Esophagus squamous epithelium (tissue), 4 donors: ENCODE measurements around the gene B3GALT5.

ENCODE experiments used
- POLR2A ChIP-seq, 4 donors: fragments of 450-650 bp; IDR thresholded peaks; one replicate each; pipeline ENCODE4 v1.6.1; 2017; ENCODE audit warnings: antibody characterized with exemption in 4 of 4, mild to moderate bottlenecking in 4 of 4, moderate library complexity in 3 of 4
- TF ChIP-seq, protein P1 (sequence below), 6 experiments: fragments of 450-650 bp in 4 of 6; fragments of 200-600 bp in 2 of 6; sonication (generic) in 2 of 6; IDR thresholded peaks; one replicate each; pipeline ENCODE4 v1.5.1; 2016 to 2019; ENCODE audit warnings: antibody characterized with exemption in 6 of 6, mild to moderate bottlenecking in 4 of 6, moderate library complexity in 4 of 6

- no peak for TF ChIP-seq POLR2A (IDR thresholded peaks at IDR 0.05)
- TF ChIP-seq, protein P1, sequence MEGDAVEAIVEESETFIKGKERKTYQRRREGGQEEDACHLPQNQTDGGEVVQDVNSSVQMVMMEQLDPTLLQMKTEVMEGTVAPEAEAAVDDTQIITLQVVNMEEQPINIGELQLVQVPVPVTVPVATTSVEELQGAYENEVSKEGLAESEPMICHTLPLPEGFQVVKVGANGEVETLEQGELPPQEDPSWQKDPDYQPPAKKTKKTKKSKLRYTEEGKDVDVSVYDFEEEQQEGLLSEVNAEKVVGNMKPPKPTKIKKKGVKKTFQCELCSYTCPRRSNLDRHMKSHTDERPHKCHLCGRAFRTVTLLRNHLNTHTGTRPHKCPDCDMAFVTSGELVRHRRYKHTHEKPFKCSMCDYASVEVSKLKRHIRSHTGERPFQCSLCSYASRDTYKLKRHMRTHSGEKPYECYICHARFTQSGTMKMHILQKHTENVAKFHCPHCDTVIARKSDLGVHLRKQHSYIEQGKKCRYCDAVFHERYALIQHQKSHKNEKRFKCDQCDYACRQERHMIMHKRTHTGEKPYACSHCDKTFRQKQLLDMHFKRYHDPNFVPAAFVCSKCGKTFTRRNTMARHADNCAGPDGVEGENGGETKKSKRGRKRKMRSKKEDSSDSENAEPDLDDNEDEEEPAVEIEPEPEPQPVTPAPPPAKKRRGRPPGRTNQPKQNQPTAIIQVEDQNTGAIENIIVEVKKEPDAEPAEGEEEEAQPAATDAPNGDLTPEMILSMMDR (IDR thresholded peaks at IDR 0.05) = no peak
These were observed 8.1 kb downstream of the B3GALT5 start for GRCh38 chr21:39620856-39621255.
